GM19395 (cell line): ENCODE data around the gene DTX3L.

Experiments used
- ATAC-seq: cut with Tn5 transposase; IDR thresholded peaks from one replicate; pipeline ENCODE4 v1.9.1; 2021; ENCODE audit warnings: mild to moderate bottlenecking, moderate library complexity; ENCODE audit not compliant: unreplicated experiment

The DTX3L gene

GRCh38 chr3:122564155-122564912 is at the start of gene DTX3L, which contains the start of gene PARP9:
Gene DTX3L, plus strand, starts transcription at chr3:122564338. Its CDS starts 89 bp downstream, at chr3:122564427.
Gene PARP9, minus strand, starts transcription at chr3:122564300. Its CDS starts 4,680 bp downstream, at chr3:122559620.
- peak; percentile 75 for ATAC-seq

GRCh38 chr3:122515020-122515468 is 49.1 kb upstream of the DTX3L start:
- no peak for ATAC-seq

GRCh38 chr3:122515870-122516269 is 48.3 kb upstream of the DTX3L start:
- no peak for ATAC-seq

- no peak for ATAC-seq
These were observed 47.2 kb upstream of the DTX3L start for GRCh38 chr3:122516846-122517360.

- no peak for ATAC-seq
These were observed 44.4 kb upstream of the DTX3L start for GRCh38 chr3:122519693-122520092.

- no peak for ATAC-seq
These were observed 43.3 kb upstream of the DTX3L start for GRCh38 chr3:122520861-122521260.

GRCh38 chr3:122523317-122523716 is 40.8 kb upstream of the DTX3L start:
- no peak for ATAC-seq

- no peak for ATAC-seq
These were observed 34.0 kb upstream of the DTX3L start for GRCh38 chr3:122530164-122530563.

GRCh38 chr3:122533480-122533879 is 30.7 kb upstream of the DTX3L start:
- ATAC-seq: peak; percentile 13

- peak; percentile 100 for ATAC-seq
These were observed 30.2 kb upstream of the DTX3L start for GRCh38 chr3:122533931-122534334.

GRCh38 chr3:122535964-122536631 is 28.0 kb upstream of the DTX3L start:
- ATAC-seq: no peak

- no peak for ATAC-seq
These were observed 27.5 kb upstream of the DTX3L start for GRCh38 chr3:122536632-122537001.

GRCh38 chr3:122538956-122539490 is 25.1 kb upstream of the DTX3L start:
- no peak for ATAC-seq

- ATAC-seq: no peak
These were observed 18.0 kb upstream of the DTX3L start for GRCh38 chr3:122546151-122546550.

GRCh38 chr3:122548076-122548475 is 16.1 kb upstream of the DTX3L start:
- no peak for ATAC-seq

- no peak for ATAC-seq
These were observed 15.5 kb upstream of the DTX3L start for GRCh38 chr3:122548619-122549018.

GRCh38 chr3:122553171-122553570 is 11.0 kb upstream of the DTX3L start:
- ATAC-seq: no peak

GRCh38 chr3:122555275-122556071 is 8.7 kb upstream of the DTX3L start:
- ATAC-seq: no peak

- ATAC-seq: no peak
These were observed 6.8 kb upstream of the DTX3L start for GRCh38 chr3:122557356-122557755.

- no peak for ATAC-seq
These were observed 5.5 kb upstream of the DTX3L start for GRCh38 chr3:122558605-122559004.

- no peak for ATAC-seq
These were observed 4.2 kb upstream of the DTX3L start for GRCh38 chr3:122559906-122560305.
